DOHH2 (cell line): ENCODE results near the gene GPSM3.

ENCODE experiments used
- H3F3A ChIP-seq: fragments of 200-600 bp; sonication (generic), shearing (Covaris generic); 2 replicates; pipeline ENCODE4 v1.6.0; 2016; ENCODE audit warnings: antibody characterized with exemption, mild to moderate bottlenecking; ENCODE audit not compliant: control insufficient read depth, insufficient read depth
- H3K27ac ChIP-seq: fragments of 200-600 bp; sonication (generic); 2 replicates; pipeline ENCODE4 v1.5.1; 2014; ENCODE audit warnings: low read depth, mild to moderate bottlenecking, low read length, moderate library complexity
- H3K27me3 ChIP-seq: fragments of 200-600 bp; sonication (generic); 2 replicates; pipeline ENCODE4 v1.6.1; 2014; ENCODE audit warnings: mild to moderate bottlenecking, low read length, mixed read lengths; ENCODE audit not compliant: control insufficient read depth
- H3K36me3 ChIP-seq: fragments of 200-600 bp; sonication (generic); 2 replicates; pipeline ENCODE4 v1.6.1; 2014; ENCODE audit warnings: mild to moderate bottlenecking, low read length, moderate library complexity, mixed read lengths; ENCODE audit not compliant: control insufficient read depth
- H3K4me1 ChIP-seq: fragments of 200-600 bp; sonication (generic); 2 replicates; pipeline ENCODE4 v1.6.1; 2014; ENCODE audit warnings: mild to moderate bottlenecking, low read length, mixed read lengths; ENCODE audit not compliant: control insufficient read depth
- H3K4me2 ChIP-seq: fragments of 200-600 bp; sonication (generic); 2 replicates; pipeline ENCODE4 v1.6.0; 2014; ENCODE audit warnings: mild to moderate bottlenecking, low read length, moderate library complexity
- H3K4me3 ChIP-seq: fragments of 200-600 bp; sonication (generic); 2 replicates; pipeline ENCODE4 v1.5.1; 2014; ENCODE audit warnings: mild to moderate bottlenecking, low read length, mixed read lengths
- H3K79me2 ChIP-seq: fragments of 200-600 bp; sonication (generic); 2 replicates; pipeline ENCODE4 v1.6.1; 2014; ENCODE audit warnings: mild to moderate bottlenecking, low read length, mixed read lengths; ENCODE audit not compliant: control insufficient read depth
- H3K9me2 ChIP-seq: fragments of 200-600 bp; sonication (generic); replicated peaks from 2 replicates; pipeline ENCODE4 v1.6.1; 2014; ENCODE audit warnings: mild to moderate bottlenecking, low read length, mixed read lengths; ENCODE audit not compliant: control insufficient read depth
- H3K9me3 ChIP-seq: fragments of 200-600 bp; sonication (generic); 2 replicates; pipeline ENCODE4 v1.6.1; 2014; ENCODE audit warnings: antibody characterized with exemption, low read length, mixed read lengths; ENCODE audit not compliant: control insufficient read depth, insufficient read depth
- H4K20me1 ChIP-seq: fragments of 200-600 bp; sonication (generic); 2 replicates; pipeline ENCODE4 v1.6.0; 2014; ENCODE audit warnings: low read depth, mild to moderate bottlenecking, antibody characterized with exemption, low read length, moderate library complexity; ENCODE audit not compliant: control insufficient read depth, insufficient read depth
- EZH2phosphoT487 ChIP-seq: fragments of 200-600 bp; sonication (generic); IDR thresholded peaks from 2 replicates; pipeline ENCODE4 v1.6.1; 2017; ENCODE audit warnings: borderline replicate concordance, mild to moderate bottlenecking, antibody characterized with exemption, low read length, moderate library complexity, mixed read lengths
- TF ChIP-seq, protein P1 (sequence below): fragments of 200-600 bp; sonication (generic); IDR thresholded peaks from one replicate; pipeline ENCODE4 v1.5.1; 2014; ENCODE audit warnings: antibody characterized with exemption, mild to moderate bottlenecking, low read depth, low read length; ENCODE audit not compliant: poor library complexity, severe bottlenecking

Gene GPSM3

DNA sequence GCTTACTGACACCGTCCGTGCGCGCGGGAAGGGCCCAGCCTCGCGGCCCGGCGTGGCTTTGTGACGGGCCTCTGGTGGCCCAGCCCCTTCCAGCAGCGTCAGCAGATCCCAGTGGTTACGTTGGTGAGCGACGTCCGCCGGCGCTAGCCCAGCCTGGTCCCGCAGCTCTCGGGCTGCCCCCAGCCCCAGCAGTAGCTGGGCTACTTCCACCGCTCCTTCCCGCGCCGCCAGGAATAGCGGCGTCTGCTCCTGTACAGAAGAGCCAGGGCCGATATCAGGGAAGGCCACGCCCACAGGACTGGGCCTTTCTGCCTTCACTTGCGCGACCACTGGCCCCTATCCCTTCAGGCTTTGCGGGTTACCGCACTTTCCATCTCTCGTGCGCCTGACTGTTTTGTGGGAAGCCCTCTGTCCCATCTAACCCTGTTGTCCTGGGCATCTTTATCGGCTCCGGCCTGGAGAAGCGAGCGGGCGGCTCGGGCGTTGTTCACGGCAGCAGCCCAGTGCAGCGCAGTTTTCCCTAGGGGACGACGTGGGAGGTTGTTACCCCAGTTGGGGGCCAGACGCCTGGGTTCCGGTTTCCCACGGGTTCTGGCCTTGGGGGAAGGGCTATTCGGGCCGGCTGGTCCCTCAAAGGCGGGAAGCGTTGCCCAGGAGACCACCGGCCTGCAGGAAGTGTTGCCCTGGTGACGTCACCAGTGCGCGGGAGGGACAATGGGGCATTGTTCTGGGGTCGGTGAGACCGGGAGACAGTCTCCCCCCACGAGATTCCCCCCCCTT, 3.6 kb upstream of the GPSM3 start:
- H3F3A ChIP-seq: peaks cover 26% of the 10 kb centered on the region
- H3K4me2 ChIP-seq: peak overlapping the region; percentile 96
- H3K9me2 ChIP-seq: no peaks in the 10 kb centered on the region
- peak overlapping the region; percentile 97 for H3K4me3 ChIP-seq
- H3K27me3 ChIP-seq: no peaks in the 10 kb centered on the region
- peaks cover 24% of the 10 kb centered on the region for H3K79me2 ChIP-seq
- peaks cover 58% of the 10 kb centered on the region for H3K4me1 ChIP-seq
- no peaks in the 10 kb centered on the region for H4K20me1 ChIP-seq
- peak overlapping the region; percentile 85 for H3K27ac ChIP-seq
- TF ChIP-seq EZH2phosphoT487: no peak
- TF ChIP-seq, protein P1, sequence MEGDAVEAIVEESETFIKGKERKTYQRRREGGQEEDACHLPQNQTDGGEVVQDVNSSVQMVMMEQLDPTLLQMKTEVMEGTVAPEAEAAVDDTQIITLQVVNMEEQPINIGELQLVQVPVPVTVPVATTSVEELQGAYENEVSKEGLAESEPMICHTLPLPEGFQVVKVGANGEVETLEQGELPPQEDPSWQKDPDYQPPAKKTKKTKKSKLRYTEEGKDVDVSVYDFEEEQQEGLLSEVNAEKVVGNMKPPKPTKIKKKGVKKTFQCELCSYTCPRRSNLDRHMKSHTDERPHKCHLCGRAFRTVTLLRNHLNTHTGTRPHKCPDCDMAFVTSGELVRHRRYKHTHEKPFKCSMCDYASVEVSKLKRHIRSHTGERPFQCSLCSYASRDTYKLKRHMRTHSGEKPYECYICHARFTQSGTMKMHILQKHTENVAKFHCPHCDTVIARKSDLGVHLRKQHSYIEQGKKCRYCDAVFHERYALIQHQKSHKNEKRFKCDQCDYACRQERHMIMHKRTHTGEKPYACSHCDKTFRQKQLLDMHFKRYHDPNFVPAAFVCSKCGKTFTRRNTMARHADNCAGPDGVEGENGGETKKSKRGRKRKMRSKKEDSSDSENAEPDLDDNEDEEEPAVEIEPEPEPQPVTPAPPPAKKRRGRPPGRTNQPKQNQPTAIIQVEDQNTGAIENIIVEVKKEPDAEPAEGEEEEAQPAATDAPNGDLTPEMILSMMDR: no peak
- H3K36me3 ChIP-seq: peaks cover 14% of the 10 kb centered on the region
- H3K9me3 ChIP-seq: no peaks in the 10 kb centered on the region

DNA sequence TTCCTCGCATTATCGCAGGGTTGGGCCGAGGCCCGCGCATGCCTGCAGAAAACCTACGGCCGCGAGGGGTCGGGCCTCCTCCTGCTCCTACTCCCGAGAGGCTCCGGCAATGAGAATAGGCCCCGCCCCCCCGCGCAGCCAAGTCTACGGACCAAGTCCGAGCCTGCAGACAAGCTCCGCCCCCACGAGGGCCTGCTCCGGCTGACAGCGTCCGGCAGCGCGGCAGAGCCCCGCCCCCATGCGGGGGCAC, 3.1 kb upstream of the GPSM3 start:
- H3K27ac ChIP-seq: peak overlapping the region; percentile 85
- no peaks in the 10 kb centered on the region for H3K27me3 ChIP-seq
- TF ChIP-seq EZH2phosphoT487: no peak
- TF ChIP-seq, protein P1: no peak
- peak overlapping the region; percentile 97 for H3K4me3 ChIP-seq
- peaks cover 29% of the 10 kb centered on the region for H3F3A ChIP-seq
- no peaks in the 10 kb centered on the region for H4K20me1 ChIP-seq
- H3K9me3 ChIP-seq: no peaks in the 10 kb centered on the region
- H3K9me2 ChIP-seq: no peaks in the 10 kb centered on the region
- H3K4me1 ChIP-seq: peaks cover 62% of the 10 kb centered on the region
- H3K79me2 ChIP-seq: peaks cover 28% of the 10 kb centered on the region
- H3K4me2 ChIP-seq: peak overlapping the region; percentile 100
- H3K36me3 ChIP-seq: peaks cover 17% of the 10 kb centered on the region

DNA sequence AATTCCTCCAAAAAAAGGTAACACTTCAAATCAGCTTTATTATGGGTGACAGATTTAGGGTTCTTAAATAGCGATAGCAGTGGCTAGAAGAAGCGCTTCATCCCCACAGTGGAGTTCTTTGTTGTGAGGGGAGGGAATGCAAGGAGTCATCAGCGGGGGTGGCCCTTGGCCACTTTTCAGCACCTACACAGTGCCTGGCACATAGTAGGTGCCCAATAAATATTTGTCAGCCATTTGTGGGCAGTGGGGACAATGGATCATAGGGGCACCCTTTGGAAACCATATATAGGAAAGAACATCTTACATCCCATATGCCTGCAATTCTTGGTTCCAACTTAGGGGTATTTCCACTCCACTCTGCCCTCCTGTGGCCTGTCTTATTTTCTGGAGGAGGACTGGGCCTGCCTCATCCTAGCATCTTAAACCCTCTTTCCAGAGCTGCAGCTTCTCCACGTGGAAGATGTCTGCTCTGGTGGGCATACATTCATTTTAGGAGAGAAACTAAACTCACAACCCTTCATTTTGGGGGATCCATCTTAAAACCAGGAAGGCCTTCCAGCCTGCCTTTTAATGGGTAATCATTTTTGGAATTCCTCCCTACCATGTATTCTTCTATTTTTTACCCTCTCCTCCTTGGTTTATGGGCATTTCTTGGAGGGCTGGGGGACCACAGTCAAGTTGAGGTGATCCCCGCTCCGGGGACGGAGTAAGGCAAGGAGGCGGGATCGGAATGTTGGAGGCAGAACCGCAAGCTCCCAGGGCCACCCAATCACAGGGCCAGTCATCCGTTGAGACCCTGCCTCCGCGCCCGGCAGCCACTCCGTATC, 2.6 kb upstream of the GPSM3 start:
- Histone ChIP-seq H3K79me2 (peaks cover 32% of the 10 kb centered on the region), H3K4me1 (peaks cover 65% of the 10 kb centered on the region)

More for the DNA sequence above, 2.6 kb upstream of the GPSM3 start:
- H3K9me3 ChIP-seq: no peaks in the 10 kb centered on the region
- no peaks in the 10 kb centered on the region for H3K9me2 ChIP-seq
- no peaks in the 10 kb centered on the region for H3K27me3 ChIP-seq
- peaks cover 17% of the 10 kb centered on the region for H3K36me3 ChIP-seq
- peak overlapping the region; percentile 100 for H3K4me2 ChIP-seq
- peak overlapping the region; percentile 80 for H3K27ac ChIP-seq
- H3K4me3 ChIP-seq: peak overlapping the region; percentile 97
- TF ChIP-seq, protein P1: peak; percentile 74
- TF ChIP-seq EZH2phosphoT487: no peak
- peaks cover 29% of the 10 kb centered on the region for H3F3A ChIP-seq
- H4K20me1 ChIP-seq: no peaks in the 10 kb centered on the region
